OCI-LY7 (cell line): Measurements from ENCODE around the gene ZNHIT1. TPM values are rescaled to one million over a fixed set of nuclear protein-coding genes. Genes with fewer than 3 reads are reported as not detected.

ENCODE experiments used
- BruUV-seq: library from RNA; stranded (reverse); fragments of 400-500 nt; replicated peaks from 2 replicates; lab custom pipeline; 2021; lab: Mats Ljungman, UMichigan
- CTCF ChIA-PET: fragments of 300-600 bp; sonication (Branson Sonifier 250); formaldehyde crosslinking; loops from one replicate; lab custom pipeline; 2022; ENCODE audit warnings: antibody characterized with exemption; ENCODE audit not compliant: unreplicated experiment; lab: Charles Lee
- POLR2A ChIA-PET: fragments of 300-600 bp; sonication (Branson Sonifier 250); formaldehyde crosslinking; loops from one replicate; lab custom pipeline; 2022; ENCODE audit warnings: antibody characterized with exemption; lab: Charles Lee
- DNase-seq: peaks from one replicate; pipeline ENCODE4 v3.0.0-alpha.2; 2015; ENCODE audit warnings: low spot score
- H2AFZ ChIP-seq: fragments of 200-600 bp; sonication (generic), shearing (Covaris generic); 2 replicates; pipeline ENCODE4 v1.6.1; 2014; ENCODE audit warnings: mild to moderate bottlenecking, antibody characterized with exemption, low read length, moderate library complexity
- H3K27ac ChIP-seq: fragments of 200-600 bp; sonication (generic); 2 replicates; pipeline ENCODE4 v1.5.1; 2014; ENCODE audit warnings: mixed run types, low read depth, mild to moderate bottlenecking, moderate library complexity, low read length, inconsistent platforms; ENCODE audit not compliant: poor library complexity, severe bottlenecking
- H3K36me3 ChIP-seq: fragments of 200-600 bp; sonication (generic); 2 replicates; pipeline ENCODE4 v1.6.1; 2014; ENCODE audit warnings: mild to moderate bottlenecking, antibody characterized with exemption, low read length, moderate library complexity, mixed read lengths; ENCODE audit not compliant: insufficient read depth
- H3K4me1 ChIP-seq: fragments of 200-600 bp; sonication (generic); 2 replicates; pipeline ENCODE4 v1.5.1; 2014; ENCODE audit warnings: mild to moderate bottlenecking, low read length; ENCODE audit not compliant: insufficient read depth, poor library complexity, severe bottlenecking
- H3K4me2 ChIP-seq: fragments of 200-600 bp; sonication (generic); 2 replicates; pipeline ENCODE4 v1.6.1; 2014; ENCODE audit warnings: mild to moderate bottlenecking, low read length
- H3K4me3 ChIP-seq: fragments of 200-600 bp; sonication (generic); 2 replicates; pipeline ENCODE4 v1.5.1; 2014; ENCODE audit warnings: mild to moderate bottlenecking, low read depth, low read length; ENCODE audit not compliant: poor library complexity, severe bottlenecking
- H3K79me2 ChIP-seq: fragments of 200-600 bp; sonication (generic); 2 replicates; pipeline ENCODE4 v1.6.1; 2016; ENCODE audit warnings: low read depth, mild to moderate bottlenecking, low read length, moderate library complexity, mixed read lengths; ENCODE audit not compliant: insufficient read depth
- H3K9me2 ChIP-seq: fragments of 200-600 bp; sonication (generic); 2 replicates; pipeline ENCODE4 v1.6.1; 2016; ENCODE audit warnings: mild to moderate bottlenecking, low read length, mixed read lengths; ENCODE audit not compliant: insufficient read depth
- H3K9me3 ChIP-seq: fragments of 200-600 bp; sonication (generic); 2 replicates; pipeline ENCODE4 v1.6.1; 2014; ENCODE audit warnings: mild to moderate bottlenecking, mixed run types, low read length, mixed read lengths
- H4K20me1 ChIP-seq: fragments of 200-600 bp; sonication (generic); 2 replicates; pipeline ENCODE4 v1.6.1; 2014; ENCODE audit warnings: mild to moderate bottlenecking, antibody characterized with exemption, low read length, moderate library complexity, mixed read lengths; ENCODE audit not compliant: insufficient read depth
- EZH2phosphoT487 ChIP-seq: fragments of 200-600 bp; sonication (generic); IDR thresholded peaks from 2 replicates; pipeline ENCODE4 v1.6.1; 2018; ENCODE audit warnings: low read depth, borderline replicate concordance, mild to moderate bottlenecking, mixed run types, antibody characterized with exemption, low read length, moderate library complexity, mixed read lengths
- intact Hi-C: fragments of 100-400 bp; cut with micrococcal nuclease; formaldehyde crosslinking; loops from one replicate; pipeline ENCODE4 v1.10.0; 2022; ENCODE audit not compliant: unreplicated experiment
- total RNA-seq, 2 experiments: library from RNA; depleted of rRNA in 1 of 2; stranded (reverse); fragments of >200 nt in 1 of 2; shearing (Covaris generic) in 1 of 2; gene quantifications; 2 replicates each; pipeline ENCODE4 v1.2.3, GENCODE V29; 2014 to 2022
- TF ChIP-seq, protein P1 (sequence below): fragments of 200-600 bp; sonication (generic); conservative IDR thresholded peaks from 2 replicates; pipeline ENCODE4 v1.5.1; 2014; ENCODE audit warnings: mild to moderate bottlenecking, antibody characterized with exemption, low read length, moderate library complexity, mixed read lengths

Gene ZNHIT1
- total RNA-seq, 2 experiments from 2014 or later, result 44.3 to 77.3 TPM

DNA sequence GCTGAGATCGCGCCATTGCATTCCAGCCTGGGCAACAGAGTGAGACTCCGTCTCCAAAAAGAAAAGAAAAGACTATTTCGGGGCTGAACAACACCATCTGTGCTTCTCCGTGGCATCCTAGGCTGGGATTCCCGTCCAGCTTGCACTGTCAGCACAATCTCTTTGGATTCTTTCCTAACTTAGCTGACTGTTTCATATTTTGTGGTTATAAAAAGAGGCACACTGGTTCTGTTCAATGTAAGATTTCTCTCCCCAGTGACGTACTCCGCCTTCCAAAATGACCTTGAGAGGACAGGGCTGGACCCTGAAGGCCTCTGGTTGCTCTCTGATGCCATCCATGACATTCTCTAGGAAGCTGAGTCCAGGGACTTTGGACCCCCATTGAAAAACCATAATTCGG lies 8.8 kb downstream of the ZNHIT1 start:
- DNase-seq, result no peak
- Histone ChIP-seq H3K9me2 (no peaks in the 10 kb centered on the region), H3K36me3 (peaks cover 30% of the 10 kb centered on the region), H3K4me3 (no peak overlapping the region), H2AFZ (no peak overlapping the region), H3K4me1 (peaks cover 7% of the 10 kb centered on the region), H3K4me2 (no peak overlapping the region), H3K79me2 (no peaks in the 10 kb centered on the region), H4K20me1 (no peaks in the 10 kb centered on the region), H3K27ac (no peak overlapping the region), H3K9me3 (no peaks in the 10 kb centered on the region)
- intact Hi-C loops, result no loop called here
- no TSS peak for BruUV-seq
- CTCF ChIA-PET, result no interaction called here
- TF ChIP-seq EZH2phosphoT487, result no peak
- TF ChIP-seq, protein P1, sequence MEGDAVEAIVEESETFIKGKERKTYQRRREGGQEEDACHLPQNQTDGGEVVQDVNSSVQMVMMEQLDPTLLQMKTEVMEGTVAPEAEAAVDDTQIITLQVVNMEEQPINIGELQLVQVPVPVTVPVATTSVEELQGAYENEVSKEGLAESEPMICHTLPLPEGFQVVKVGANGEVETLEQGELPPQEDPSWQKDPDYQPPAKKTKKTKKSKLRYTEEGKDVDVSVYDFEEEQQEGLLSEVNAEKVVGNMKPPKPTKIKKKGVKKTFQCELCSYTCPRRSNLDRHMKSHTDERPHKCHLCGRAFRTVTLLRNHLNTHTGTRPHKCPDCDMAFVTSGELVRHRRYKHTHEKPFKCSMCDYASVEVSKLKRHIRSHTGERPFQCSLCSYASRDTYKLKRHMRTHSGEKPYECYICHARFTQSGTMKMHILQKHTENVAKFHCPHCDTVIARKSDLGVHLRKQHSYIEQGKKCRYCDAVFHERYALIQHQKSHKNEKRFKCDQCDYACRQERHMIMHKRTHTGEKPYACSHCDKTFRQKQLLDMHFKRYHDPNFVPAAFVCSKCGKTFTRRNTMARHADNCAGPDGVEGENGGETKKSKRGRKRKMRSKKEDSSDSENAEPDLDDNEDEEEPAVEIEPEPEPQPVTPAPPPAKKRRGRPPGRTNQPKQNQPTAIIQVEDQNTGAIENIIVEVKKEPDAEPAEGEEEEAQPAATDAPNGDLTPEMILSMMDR, result no peak
- POLR2A ChIA-PET, result interaction anchor here (1.3 kb wide), 1 partner anchor 59 kb away, joined by 6 read pairs; no protein-coding TSS in a partner anchor

DNA sequence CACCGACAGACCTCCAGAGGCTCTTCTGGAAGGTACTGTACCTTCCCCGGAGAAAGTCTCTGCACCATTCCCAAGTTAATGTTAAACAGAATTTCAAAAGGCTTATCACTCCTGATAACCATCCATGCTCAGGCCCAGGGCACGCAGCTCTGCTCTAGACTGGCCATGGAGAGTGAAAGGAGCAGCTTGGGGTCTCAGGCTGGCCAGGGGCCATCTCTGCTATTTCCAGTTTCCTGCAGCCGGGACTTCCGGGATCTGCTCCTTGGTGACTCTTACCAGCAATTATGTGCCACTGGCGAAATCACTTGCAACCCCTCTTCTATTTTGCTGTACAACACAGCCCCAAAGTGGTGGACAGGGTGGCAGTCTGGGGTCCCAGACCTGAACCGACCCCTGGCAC lies 13.7 kb downstream of the ZNHIT1 start:
- CTCF ChIA-PET, result no interaction called here
- Histone ChIP-seq H3K36me3 (peaks cover 8% of the 10 kb centered on the region; the same call in 1 of the 2 replicates), H3K4me1 (peaks cover 7% of the 10 kb centered on the region), H3K4me3 (no peak overlapping the region), H4K20me1 (no peaks in the 10 kb centered on the region), H3K9me2 (no peaks in the 10 kb centered on the region), H3K4me2 (no peak overlapping the region), H2AFZ (no peak overlapping the region), H3K27ac (no peak overlapping the region), H3K9me3 (no peaks in the 10 kb centered on the region), H3K79me2 (no peaks in the 10 kb centered on the region)
- POLR2A ChIA-PET, result no interaction called here
- no peak for DNase-seq
- no TSS peak for BruUV-seq
- intact Hi-C loops, result no loop called here
- TF ChIP-seq, protein P1, result no peak
- TF ChIP-seq EZH2phosphoT487, result no peak

DNA sequence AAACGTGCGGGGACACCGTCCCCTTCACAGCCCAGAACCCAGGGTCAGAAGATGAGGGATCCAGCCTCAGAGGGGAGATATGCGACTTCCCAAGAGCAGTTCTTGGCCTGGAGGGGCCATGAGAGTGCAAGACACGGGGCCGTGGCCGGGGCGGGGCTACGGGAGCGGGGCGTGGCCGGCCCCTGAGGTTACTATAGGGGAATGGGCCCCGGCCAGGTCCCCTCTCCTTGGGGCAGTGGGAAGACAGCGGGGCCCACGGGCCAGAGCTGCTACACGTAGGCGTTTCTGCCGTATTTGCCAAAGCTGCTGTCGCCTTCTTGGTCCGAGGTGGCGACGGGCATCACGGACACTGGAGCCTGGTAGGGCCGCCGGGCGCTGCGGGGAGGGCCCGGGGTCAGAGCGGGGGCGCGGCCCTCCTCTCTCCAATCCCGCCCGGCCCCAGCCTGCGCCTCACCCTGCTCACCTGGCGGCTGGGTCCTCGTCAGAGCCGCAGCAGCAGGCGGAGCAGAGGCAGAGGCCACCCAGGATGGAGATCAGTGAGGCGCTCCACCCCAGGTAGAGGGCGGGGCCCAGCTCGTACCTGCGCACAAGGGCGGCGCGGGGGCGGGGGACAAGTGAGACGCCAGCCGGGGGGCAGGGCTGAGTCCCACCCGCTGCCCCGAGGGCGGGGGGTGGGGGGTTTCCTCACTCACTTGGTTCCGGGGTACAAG lies 14.3 kb downstream of the ZNHIT1 start:
- peaks cover 7% of the 10 kb centered on the region for H3K4me1 ChIP-seq
- ChIA-PET POLR2A (interaction anchor here (1.1 kb wide), 1 partner anchor 14 kb away, joined by 4 read pairs; the partner anchor contains the start of gene ZNHIT1), CTCF (no interaction called here)
- no peak overlapping the region for H3K4me2 ChIP-seq
- H4K20me1 ChIP-seq, result no peaks in the 10 kb centered on the region
- peaks cover 9% of the 10 kb centered on the region; the same call in 1 of the 2 replicates for H3K36me3 ChIP-seq
- H3K79me2 ChIP-seq, result no peaks in the 10 kb centered on the region
- BruUV-seq, result TSS peak; percentile 42
- H2AFZ ChIP-seq, result no peak overlapping the region
- H3K9me2 ChIP-seq, result no peaks in the 10 kb centered on the region
- no peaks in the 10 kb centered on the region for H3K9me3 ChIP-seq
- TF ChIP-seq, protein P1, result no peak
- TF ChIP-seq EZH2phosphoT487, result no peak
- intact Hi-C loops, result no loop called here
- DNase-seq, result no peak
- no peak overlapping the region for H3K4me3 ChIP-seq
- H3K27ac ChIP-seq, result no peak overlapping the region
